HFFc6 (cell line): ENCODE measurements around the gene TANGO2. TPM values are rescaled to one million over a fixed set of nuclear protein-coding genes. Genes with fewer than 3 reads are reported as not detected.

Source experiments
- DNase-seq: peaks from one replicate; pipeline ENCODE4 v3.0.0-alpha.2; 2018
- H3K27ac Mint-ChIP-seq: 2 replicates; pipeline ENCODE4 v1.8.0; 2020; ENCODE audit warnings: mild to moderate bottlenecking, mixed read lengths
- H3K27me3 Mint-ChIP-seq: 2 replicates; pipeline ENCODE4 v1.8.0; 2021; ENCODE audit warnings: mild to moderate bottlenecking, moderate library complexity, mixed read lengths; ENCODE audit not compliant: insufficient read depth
- H3K36me3 Mint-ChIP-seq: 2 replicates; pipeline ENCODE4 v1.8.0; 2021; ENCODE audit warnings: low read depth, mixed read lengths
- H3K4me1 Mint-ChIP-seq: 2 replicates; pipeline ENCODE4 v1.8.0; 2020; ENCODE audit warnings: low read depth, mixed read lengths
- H3K4me3 Mint-ChIP-seq: 2 replicates; pipeline ENCODE4 v1.8.0; 2020; ENCODE audit warnings: mild to moderate bottlenecking, moderate library complexity, mixed read lengths
- H3K9me3 Mint-ChIP-seq: 2 replicates; pipeline ENCODE4 v1.8.0; 2020; ENCODE audit warnings: mild to moderate bottlenecking, mixed read lengths
- total RNA-seq, 6 experiments: library from RNA; stranded (reverse); fragmentation: NEBNext Ultra II Directional; extraction: Animal tissue kit (Norgen Biotek cat#: 25700); gene quantifications; 2 replicates in 1 of 6; 3 replicates in 5 of 6; pipeline ENCODE4 v1.2.3, GENCODE V29; 2021
- TF ChIP-seq, protein P1 (sequence below): fragments of 200-600 bp; sonication (generic); IDR thresholded peaks from 2 replicates; pipeline ENCODE4 v1.5.0; 2021; ENCODE audit warnings: antibody characterized with exemption, mild to moderate bottlenecking

The TANGO2 gene
- total RNA-seq, 6 experiments from 2014 or later = 28.5 to 38.0 (median 34.9) TPM

DNA sequence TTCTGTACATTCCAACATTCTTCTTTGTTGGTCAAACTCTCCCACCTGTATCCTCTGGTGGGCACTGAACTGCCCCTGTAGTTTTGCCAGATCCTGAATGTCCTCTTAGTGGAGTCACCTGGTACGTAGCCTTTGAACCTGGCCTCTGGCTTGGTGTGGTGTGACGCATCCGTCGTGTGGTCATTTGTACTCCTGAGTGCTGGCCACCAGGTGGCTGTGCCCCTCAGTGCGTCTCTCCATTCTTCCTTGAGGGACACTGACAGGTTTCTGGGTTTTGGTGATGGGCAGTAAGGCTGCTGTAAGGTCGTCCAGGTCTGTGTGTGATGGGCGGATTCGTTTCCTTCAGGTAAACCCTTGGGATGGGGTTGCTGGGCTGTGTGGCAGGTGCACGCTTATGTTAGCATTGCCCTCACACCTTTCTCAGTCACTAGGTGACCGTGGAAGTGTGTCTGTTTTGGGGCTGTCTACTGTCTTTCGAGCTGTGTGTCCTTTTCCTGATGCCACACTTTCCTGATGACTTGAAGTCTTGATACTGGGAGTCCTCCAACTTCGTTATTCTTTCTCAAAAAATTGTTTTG is 81.4 kb downstream of the TANGO2 start:
- H3K9me3 Mint-ChIP-seq = no peaks in the 10 kb centered on the region
- peaks cover 3% of the 10 kb centered on the region; the same call in 1 of the 2 replicates for H3K27me3 Mint-ChIP-seq
- H3K4me1 Mint-ChIP-seq = no peaks in the 10 kb centered on the region
- no peak overlapping the region for H3K4me3 Mint-ChIP-seq
- no peak for DNase-seq
- H3K27ac Mint-ChIP-seq = no peak overlapping the region
- H3K36me3 Mint-ChIP-seq = peaks cover 30% of the 10 kb centered on the region
- TF ChIP-seq, protein P1, sequence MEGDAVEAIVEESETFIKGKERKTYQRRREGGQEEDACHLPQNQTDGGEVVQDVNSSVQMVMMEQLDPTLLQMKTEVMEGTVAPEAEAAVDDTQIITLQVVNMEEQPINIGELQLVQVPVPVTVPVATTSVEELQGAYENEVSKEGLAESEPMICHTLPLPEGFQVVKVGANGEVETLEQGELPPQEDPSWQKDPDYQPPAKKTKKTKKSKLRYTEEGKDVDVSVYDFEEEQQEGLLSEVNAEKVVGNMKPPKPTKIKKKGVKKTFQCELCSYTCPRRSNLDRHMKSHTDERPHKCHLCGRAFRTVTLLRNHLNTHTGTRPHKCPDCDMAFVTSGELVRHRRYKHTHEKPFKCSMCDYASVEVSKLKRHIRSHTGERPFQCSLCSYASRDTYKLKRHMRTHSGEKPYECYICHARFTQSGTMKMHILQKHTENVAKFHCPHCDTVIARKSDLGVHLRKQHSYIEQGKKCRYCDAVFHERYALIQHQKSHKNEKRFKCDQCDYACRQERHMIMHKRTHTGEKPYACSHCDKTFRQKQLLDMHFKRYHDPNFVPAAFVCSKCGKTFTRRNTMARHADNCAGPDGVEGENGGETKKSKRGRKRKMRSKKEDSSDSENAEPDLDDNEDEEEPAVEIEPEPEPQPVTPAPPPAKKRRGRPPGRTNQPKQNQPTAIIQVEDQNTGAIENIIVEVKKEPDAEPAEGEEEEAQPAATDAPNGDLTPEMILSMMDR = peak; percentile 34

DNA sequence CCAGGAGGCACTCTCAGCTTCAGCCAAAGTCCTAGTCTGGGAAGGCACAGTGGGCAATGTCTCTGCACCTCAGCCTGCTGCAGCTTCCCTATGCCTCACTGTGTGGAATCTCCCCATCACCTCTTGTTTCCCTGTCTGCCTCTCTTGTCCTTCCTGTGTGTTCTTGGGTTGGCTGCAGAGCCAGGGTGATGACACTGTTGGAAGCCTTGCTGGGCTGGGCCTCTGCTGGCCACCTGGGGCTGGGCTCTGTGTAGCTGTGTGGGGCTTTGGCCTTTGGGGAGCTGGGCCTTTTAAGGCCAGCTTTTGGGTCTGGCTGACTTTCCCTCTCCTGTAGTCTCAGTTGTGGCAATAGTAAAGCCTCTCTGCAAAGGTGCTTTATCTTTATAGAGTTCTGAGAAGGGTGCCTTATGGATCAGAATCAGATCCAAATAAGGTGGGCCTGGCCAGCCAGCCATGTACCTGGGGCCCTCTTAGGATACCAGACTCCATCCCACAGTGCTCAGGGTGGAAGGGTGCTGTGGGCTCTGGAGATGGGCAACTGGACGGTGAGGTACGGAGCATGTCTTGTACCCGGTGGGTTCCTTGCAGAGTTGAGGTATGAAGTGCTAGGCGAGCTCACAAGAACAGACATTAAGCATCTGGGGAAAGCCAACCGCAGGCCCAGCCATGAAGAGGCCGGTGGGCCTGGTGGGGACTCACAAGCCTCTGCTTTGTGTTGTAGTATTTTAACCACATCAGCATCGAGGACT is 84.7 kb downstream of the TANGO2 start:
- TF ChIP-seq, protein P1 = no peak

DNA sequence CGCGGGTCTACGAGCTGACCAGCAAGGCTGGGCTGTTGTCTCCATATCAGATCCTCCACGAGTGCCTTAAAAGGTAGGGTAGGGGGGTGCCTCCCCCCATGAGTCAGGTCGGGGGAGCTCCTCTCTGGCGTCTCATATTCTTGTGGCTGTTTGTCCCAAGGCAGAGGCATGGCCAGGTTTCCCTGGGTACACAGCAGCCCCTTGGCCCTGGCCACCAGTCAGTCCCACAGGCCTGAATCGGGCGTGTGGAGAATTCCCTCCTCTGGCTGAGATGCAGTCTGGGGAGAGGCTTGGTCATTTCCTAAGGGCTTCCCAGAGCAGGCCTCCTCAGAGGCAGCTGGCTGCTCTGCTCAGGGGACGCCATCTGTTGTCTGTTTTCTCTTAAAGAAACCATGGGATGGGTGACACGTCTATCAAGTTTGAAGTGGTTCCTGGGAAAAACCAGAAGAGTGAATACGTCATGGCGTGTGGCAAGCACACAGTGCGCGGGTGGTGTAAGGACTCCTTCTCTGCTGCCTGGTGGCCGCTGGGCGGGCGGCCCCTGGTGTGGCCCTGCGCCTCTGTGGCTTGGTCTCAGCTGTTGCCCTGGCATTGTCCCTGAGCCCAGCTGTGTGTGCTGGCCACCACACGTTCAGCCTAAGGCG is 85.4 kb downstream of the TANGO2 start:
- H3K9me3 Mint-ChIP-seq = no peaks in the 10 kb centered on the region
- peaks cover 18% of the 10 kb centered on the region for H3K36me3 Mint-ChIP-seq
- DNase-seq = no peak
- no peak overlapping the region for H3K4me3 Mint-ChIP-seq
- no peak overlapping the region for H3K27ac Mint-ChIP-seq
- TF ChIP-seq, protein P1 = no peak
- H3K4me1 Mint-ChIP-seq = no peaks in the 10 kb centered on the region
- H3K27me3 Mint-ChIP-seq = peaks cover 1% of the 10 kb centered on the region; the same call in 1 of the 2 replicates

More for the DNA sequence above, 84.7 kb downstream of the TANGO2 start:
- Mint-ChIP-seq H3K4me1 (no peaks in the 10 kb centered on the region), H3K36me3 (peaks cover 14% of the 10 kb centered on the region), H3K27ac (no peak overlapping the region; the same call in 1 of the 2 replicates), H3K9me3 (no peaks in the 10 kb centered on the region), H3K4me3 (no peak overlapping the region), H3K27me3 (peaks cover 4% of the 10 kb centered on the region; the same call in 1 of the 2 replicates)
- DNase-seq = no peak

DNA sequence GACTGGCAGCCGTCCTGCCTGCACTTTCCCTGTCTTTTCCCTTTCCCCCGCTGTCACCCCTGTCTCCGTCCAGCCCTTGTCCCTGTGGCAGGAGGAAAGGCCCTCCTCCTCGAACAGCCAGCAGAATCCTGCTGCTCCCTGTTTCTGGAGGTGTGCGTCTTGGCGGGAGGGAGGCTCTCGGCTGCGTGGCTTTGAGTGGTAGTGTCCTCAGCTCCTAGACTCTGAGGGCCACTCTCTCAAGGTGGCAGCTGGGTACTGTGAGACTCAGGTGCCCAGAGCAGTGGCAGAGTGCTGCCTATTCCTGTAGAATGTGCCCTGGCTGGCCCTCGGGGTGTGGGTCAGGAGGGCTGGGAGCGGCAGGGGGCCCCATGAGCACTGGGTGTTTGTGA is 85.9 kb downstream of the TANGO2 start:
- H3K4me1 Mint-ChIP-seq = no peaks in the 10 kb centered on the region
- no peaks in the 10 kb centered on the region for H3K9me3 Mint-ChIP-seq
- H3K36me3 Mint-ChIP-seq = peaks cover 15% of the 10 kb centered on the region
- no peak for DNase-seq
- peaks cover 1% of the 10 kb centered on the region; the same call in 1 of the 2 replicates for H3K27me3 Mint-ChIP-seq
- no peak overlapping the region for H3K4me3 Mint-ChIP-seq
- TF ChIP-seq, protein P1 = no peak
- H3K27ac Mint-ChIP-seq = no peak overlapping the region

DNA sequence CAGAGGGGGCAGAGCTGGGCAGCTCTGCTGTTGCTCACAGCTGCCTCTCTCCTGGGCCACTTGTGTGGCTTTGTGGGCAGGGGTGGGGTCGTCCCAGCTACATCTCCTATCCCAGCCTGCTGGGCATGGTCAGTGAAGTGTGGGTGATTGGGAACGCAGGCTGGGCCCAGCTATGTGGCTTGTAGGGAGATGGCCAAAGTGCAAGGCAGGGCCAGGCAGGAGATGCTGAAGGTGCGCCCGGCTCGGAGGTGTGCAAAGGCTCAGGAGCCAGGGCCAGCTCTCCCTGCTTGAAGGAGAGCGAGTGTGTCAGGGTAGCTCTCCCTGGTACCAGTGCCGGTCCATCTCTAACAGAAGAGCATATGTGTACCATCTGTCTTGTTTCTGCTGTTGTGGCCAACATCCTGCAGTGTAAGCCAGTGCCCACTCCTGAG is 86.6 kb downstream of the TANGO2 start:
- TF ChIP-seq, protein P1 = no peak
- Mint-ChIP-seq H3K9me3 (no peaks in the 10 kb centered on the region), H3K36me3 (peaks cover 9% of the 10 kb centered on the region; the same call in 1 of the 2 replicates)

More for the DNA sequence above, 86.6 kb downstream of the TANGO2 start:
- Mint-ChIP-seq H3K27ac (no peak overlapping the region; the same call in 1 of the 2 replicates), H3K4me1 (no peaks in the 10 kb centered on the region), H3K27me3 (peaks cover 1% of the 10 kb centered on the region; the same call in 1 of the 2 replicates), H3K4me3 (no peak overlapping the region)
- DNase-seq = no peak
